ENCODE results near the gene HACD3.

Gene HACD3

GRCh38 chr15:65595960-65596359 lies 65.7 kb downstream of the HACD3 start:
- ChIA-PET CTCF (interaction anchor here (1.0 kb wide), 2 partner anchors 57 to 387 kb away, joined by 3 read pairs; no protein-coding TSS in a partner anchor), POLR2A (interaction anchor here (4.1 kb wide), 1 partner anchor 15 kb away, joined by 19 read pairs; the partner anchor contains the start of gene INTS14)
- DNase-seq (ENCODE audit: extremely low spot score), result no peak

GRCh38 chr15:65598468-65598867 lies 68.2 kb downstream of the HACD3 start:
- ChIA-PET CTCF (no interaction called here), POLR2A (interaction anchor here (4.1 kb wide), 1 partner anchor 12 kb away, joined by 19 read pairs; the partner anchor contains the start of gene INTS14)
- no peak for DNase-seq (ENCODE audit: extremely low spot score)
- TF ChIP-seq CTBP1 (IDR thresholded peaks at IDR 0.05; ENCODE audit: borderline replicate concordance) (no peak), HDGF (IDR thresholded peaks at IDR 0.05; ENCODE audit: borderline replicate concordance) (no peak)

More at GRCh38 chr15:65595960-65596359, 65.7 kb downstream of the HACD3 start:
- TF ChIP-seq TARDBP (IDR thresholded peaks at IDR 0.05) (no peak), CTBP1 (IDR thresholded peaks at IDR 0.05; ENCODE audit: borderline replicate concordance) (no peak), HDGF (IDR thresholded peaks at IDR 0.05; ENCODE audit: borderline replicate concordance) (no peak), FOXM1 (IDR thresholded peaks at IDR 0.05; ENCODE audit: borderline replicate concordance) (no peak), SUZ12 (IDR thresholded peaks at IDR 0.05) (no peak), NFRKB (IDR thresholded peaks at IDR 0.05) (no peak), ELF4 (IDR thresholded peaks at IDR 0.05) (no peak), LEF1 (IDR thresholded peaks at IDR 0.05; ENCODE audit: borderline replicate concordance) (no peak), FOXA1 (IDR thresholded peaks at IDR 0.05) (no peak), ZNF384 (IDR thresholded peaks at IDR 0.05) (no peak), FOXK2 (IDR thresholded peaks at IDR 0.05) (no peak), BHLHE40 (IDR thresholded peaks at IDR 0.05; ENCODE audit: borderline replicate concordance) (no peak), ARNT (IDR thresholded peaks at IDR 0.05) (no peak)

DNA sequence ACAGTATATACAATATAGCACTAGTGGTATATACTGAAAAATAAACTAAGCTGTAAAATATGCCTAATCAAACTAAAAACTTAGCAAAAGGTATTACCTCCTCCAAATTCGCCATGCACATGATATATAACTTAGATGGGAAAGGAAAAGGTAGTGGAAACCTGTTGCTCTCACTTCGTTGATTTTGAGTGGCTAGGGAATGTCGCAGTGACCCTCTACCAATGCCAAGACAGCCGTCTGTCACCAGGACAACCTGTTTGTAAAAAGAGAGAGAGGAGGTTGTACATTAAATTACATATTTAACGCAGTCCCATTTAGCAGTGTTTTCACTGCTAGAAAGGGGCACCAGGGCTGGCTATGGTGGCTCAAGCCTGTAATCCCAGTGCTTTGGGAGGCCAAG lies 69.4 kb downstream of the HACD3 start:
- TF ChIP-seq FOXA1 (IDR thresholded peaks at IDR 0.05) (no peak), TARDBP (IDR thresholded peaks at IDR 0.05) (no peak), FOXK2 (IDR thresholded peaks at IDR 0.05) (no peak), BHLHE40 (IDR thresholded peaks at IDR 0.05; ENCODE audit: borderline replicate concordance) (no peak), ZNF384 (IDR thresholded peaks at IDR 0.05) (no peak), HDGF (IDR thresholded peaks at IDR 0.05; ENCODE audit: borderline replicate concordance) (no peak), SP1 (IDR thresholded peaks at IDR 0.05) (no peak), ARNT (IDR thresholded peaks at IDR 0.05) (no peak), FOXM1 (IDR thresholded peaks at IDR 0.05; ENCODE audit: borderline replicate concordance) (no peak), NFRKB (IDR thresholded peaks at IDR 0.05) (no peak), CTBP1 (IDR thresholded peaks at IDR 0.05; ENCODE audit: borderline replicate concordance) (no peak), LEF1 (IDR thresholded peaks at IDR 0.05; ENCODE audit: borderline replicate concordance) (no peak), ELF4 (IDR thresholded peaks at IDR 0.05) (no peak)
- TF ChIP-seq, protein P1, sequence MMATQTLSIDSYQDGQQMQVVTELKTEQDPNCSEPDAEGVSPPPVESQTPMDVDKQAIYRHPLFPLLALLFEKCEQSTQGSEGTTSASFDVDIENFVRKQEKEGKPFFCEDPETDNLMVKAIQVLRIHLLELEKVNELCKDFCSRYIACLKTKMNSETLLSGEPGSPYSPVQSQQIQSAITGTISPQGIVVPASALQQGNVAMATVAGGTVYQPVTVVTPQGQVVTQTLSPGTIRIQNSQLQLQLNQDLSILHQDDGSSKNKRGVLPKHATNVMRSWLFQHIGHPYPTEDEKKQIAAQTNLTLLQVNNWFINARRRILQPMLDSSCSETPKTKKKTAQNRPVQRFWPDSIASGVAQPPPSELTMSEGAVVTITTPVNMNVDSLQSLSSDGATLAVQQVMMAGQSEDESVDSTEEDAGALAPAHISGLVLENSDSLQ (IDR thresholded peaks at IDR 0.05), result no peak
- ChIA-PET CTCF (no interaction called here), POLR2A (interaction anchor here (4.1 kb wide), 1 partner anchor 11 kb away, joined by 19 read pairs; the partner anchor contains the start of gene INTS14)
- no peak for DNase-seq (ENCODE audit: extremely low spot score)

DNA sequence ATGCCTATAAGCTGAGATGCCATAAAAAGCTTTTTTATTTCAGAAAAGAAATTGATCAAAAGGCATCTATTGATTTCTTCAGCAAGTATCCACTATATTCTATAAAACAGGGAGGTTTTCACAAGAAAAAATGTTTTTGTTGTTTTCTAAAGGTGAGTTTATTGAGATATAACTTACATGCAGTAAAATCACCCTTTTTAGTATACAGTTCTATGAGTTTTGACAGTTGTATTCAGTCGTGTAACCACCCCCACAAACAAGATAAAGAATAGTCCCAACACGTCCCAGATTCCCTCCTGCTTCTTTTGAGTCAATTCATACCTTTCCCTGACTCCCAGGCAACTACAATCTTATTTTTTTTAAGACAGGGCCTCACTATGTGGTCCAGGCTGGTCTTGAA lies 72.9 kb downstream of the HACD3 start:
- CTCF ChIA-PET, result interaction anchor here (0.6 kb wide), 1 partner anchor 266 kb away, joined by 5 read pairs; the partner anchor contains the start of gene RAB11A
- POLR2A ChIA-PET, result no interaction called here
- TF ChIP-seq BHLHE40 (IDR thresholded peaks at IDR 0.05; ENCODE audit: borderline replicate concordance), result no peak
- no peak for TF ChIP-seq FOXA1 (IDR thresholded peaks at IDR 0.05)
- no peak for TF ChIP-seq LEF1 (IDR thresholded peaks at IDR 0.05; ENCODE audit: borderline replicate concordance)
- TF ChIP-seq ARNT (IDR thresholded peaks at IDR 0.05), result no peak
- TF ChIP-seq FOXK2 (IDR thresholded peaks at IDR 0.05), result no peak
- TF ChIP-seq FOXM1 (IDR thresholded peaks at IDR 0.05; ENCODE audit: borderline replicate concordance), result no peak
- no peak for TF ChIP-seq L3MBTL2 (conservative IDR thresholded peaks at IDR 0.05)
- no peak for TF ChIP-seq TARDBP (IDR thresholded peaks at IDR 0.05)
- TF ChIP-seq SUZ12 (IDR thresholded peaks at IDR 0.05), result no peak
- no peak for TF ChIP-seq NFRKB (IDR thresholded peaks at IDR 0.05)
- no peak for TF ChIP-seq ZNF384 (IDR thresholded peaks at IDR 0.05)
- TF ChIP-seq CTBP1 (IDR thresholded peaks at IDR 0.05; ENCODE audit: borderline replicate concordance), result no peak
- no peak for TF ChIP-seq SP1 (IDR thresholded peaks at IDR 0.05)
- TF ChIP-seq, protein P1 (IDR thresholded peaks at IDR 0.05), result no peak
- no peak for TF ChIP-seq ELF4 (IDR thresholded peaks at IDR 0.05)
- no peak for TF ChIP-seq HDGF (IDR thresholded peaks at IDR 0.05; ENCODE audit: borderline replicate concordance)
- DNase-seq (ENCODE audit: extremely low spot score), result no peak

- ChIA-PET POLR2A (no interaction called here), CTCF (interaction anchor here (0.6 kb wide), 1 partner anchor 266 kb away, joined by 5 read pairs; the partner anchor contains the start of gene RAB11A)
- TF ChIP-seq FOXM1 (IDR thresholded peaks at IDR 0.05; ENCODE audit: borderline replicate concordance) (no peak), HDGF (IDR thresholded peaks at IDR 0.05; ENCODE audit: borderline replicate concordance) (no peak), NFRKB (IDR thresholded peaks at IDR 0.05) (no peak), FOXA1 (IDR thresholded peaks at IDR 0.05) (no peak), ELF4 (IDR thresholded peaks at IDR 0.05) (no peak), L3MBTL2 (conservative IDR thresholded peaks at IDR 0.05) (no peak), LEF1 (IDR thresholded peaks at IDR 0.05; ENCODE audit: borderline replicate concordance) (no peak), CTBP1 (IDR thresholded peaks at IDR 0.05; ENCODE audit: borderline replicate concordance) (no peak), TARDBP (IDR thresholded peaks at IDR 0.05) (no peak), ZNF384 (IDR thresholded peaks at IDR 0.05) (no peak), SUZ12 (IDR thresholded peaks at IDR 0.05) (no peak), ARNT (IDR thresholded peaks at IDR 0.05) (no peak)
- TF ChIP-seq, protein P1 (IDR thresholded peaks at IDR 0.05), result no peak
- no peak for DNase-seq (ENCODE audit: extremely low spot score)
Measured at GRCh38 chr15:65603559-65603958, 73.3 kb downstream of the HACD3 start.
